Measurements from ENCODE around the gene A1BG.
"Not testable (repeated sequence)": the region's sequence is repeated elsewhere in the genome, so short reads cannot be mapped to it uniquely, and the experiment has no call there.

The A1BG gene

DNA sequence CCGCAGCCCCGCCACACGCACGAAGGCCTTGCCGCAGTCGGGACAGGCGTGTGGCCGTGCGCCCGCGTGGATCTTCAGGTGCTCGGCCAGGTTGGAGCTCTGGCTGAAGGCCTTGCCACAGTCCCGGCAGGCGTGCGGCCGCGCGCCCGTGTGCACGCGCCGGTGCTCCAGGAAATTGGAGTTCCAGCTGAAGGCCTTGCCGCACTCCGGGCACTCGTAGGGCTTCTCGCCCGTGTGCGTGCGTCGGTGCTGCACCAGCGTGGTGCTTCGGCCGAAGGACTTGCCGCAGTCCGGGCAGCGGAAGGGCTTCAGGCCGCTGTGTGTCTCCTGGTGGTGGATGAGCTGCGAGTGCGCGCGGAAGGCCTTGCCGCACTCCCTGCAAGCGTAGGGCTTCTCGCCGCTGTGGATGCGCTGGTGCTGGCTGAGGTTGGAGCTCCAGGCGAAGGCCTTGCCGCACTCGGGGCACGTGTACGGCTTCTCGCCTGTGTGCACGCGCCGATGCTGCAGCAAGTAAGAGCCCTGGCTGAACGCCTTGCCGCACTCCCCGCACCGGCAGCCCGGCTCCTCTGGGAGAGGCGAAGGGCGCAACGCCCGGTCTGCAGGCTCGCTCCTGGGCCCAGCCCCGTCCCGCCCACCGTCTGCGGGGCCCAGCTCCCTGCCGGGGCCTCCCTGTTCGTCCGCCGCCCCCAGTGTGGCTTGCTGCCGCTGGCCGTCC lies 3.6 kb upstream of the A1BG start:
- DNase-seq = no peak

DNA sequence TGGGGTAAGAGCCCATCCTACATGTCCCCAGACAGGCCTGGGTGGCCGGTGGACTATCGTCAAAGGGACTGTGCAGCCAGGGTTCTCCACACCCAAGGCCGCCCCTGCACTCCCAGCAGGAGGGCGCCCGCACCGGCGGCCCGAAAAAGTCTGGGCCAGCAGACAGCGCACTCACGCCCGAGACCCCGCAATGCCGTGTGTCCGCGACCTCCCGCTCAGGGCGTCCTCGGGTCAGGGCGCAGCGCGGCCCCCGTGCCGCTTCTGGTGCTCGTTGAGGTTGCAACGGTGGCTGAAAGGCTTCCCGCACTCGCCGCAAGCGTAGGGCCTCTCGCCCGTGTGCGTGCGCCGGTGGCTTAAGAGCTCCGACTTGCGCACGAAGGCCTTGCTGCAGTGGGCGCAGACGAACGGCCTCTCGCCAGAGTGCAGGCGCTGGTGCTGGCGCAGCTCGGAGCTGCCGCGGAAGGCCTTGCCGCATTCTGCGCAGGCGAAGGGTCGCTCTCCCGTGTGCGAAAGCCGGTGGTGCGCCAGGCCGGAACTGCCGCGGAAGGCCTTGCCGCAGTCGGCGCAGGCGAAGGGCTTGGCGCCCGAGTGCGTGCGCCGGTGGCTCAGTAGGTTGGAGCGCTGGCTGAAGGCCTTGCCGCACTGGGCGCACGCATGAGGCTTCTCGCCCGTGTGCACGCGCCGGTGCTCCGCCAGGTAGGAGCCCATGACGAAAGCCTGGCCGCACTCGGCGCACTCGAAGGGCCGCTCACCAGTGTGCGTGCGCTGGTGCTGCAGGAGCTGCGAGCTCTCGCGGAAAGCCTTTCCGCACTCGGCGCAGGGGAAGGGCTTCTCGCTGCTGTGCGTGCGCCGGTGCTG lies 2.8 kb upstream of the A1BG start:
- peak in 1 of 2 donors; percentile 14 for DNase-seq

DNA sequence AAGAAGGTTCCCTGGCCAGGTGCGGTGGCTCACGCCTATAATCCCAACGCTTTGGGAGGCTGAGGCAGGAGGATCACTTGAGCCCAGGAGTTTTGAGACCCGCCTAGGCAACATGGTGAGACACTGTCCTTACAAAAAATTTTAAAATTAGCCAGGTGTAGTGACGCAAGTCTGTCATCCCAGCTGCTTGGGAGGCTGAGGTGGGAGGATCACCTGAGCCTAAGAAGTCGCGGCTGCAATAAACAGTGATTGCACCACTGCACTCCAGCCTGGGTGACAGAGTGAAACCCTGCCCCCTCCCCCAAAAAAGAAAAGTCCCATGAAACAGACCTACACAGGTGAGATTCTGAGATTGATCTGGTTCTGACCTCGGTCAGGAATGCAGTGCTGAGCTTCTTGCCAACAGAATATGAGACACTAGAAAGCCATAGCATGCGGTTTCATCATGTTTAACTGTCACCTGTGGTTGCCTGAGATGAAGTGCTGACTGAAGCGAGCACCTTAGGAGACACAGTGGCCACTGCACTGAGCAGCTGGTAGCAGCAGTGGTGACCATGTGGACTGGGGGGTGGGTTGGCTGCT lies 2.0 kb upstream of the A1BG start:
- no peak for DNase-seq

DNA sequence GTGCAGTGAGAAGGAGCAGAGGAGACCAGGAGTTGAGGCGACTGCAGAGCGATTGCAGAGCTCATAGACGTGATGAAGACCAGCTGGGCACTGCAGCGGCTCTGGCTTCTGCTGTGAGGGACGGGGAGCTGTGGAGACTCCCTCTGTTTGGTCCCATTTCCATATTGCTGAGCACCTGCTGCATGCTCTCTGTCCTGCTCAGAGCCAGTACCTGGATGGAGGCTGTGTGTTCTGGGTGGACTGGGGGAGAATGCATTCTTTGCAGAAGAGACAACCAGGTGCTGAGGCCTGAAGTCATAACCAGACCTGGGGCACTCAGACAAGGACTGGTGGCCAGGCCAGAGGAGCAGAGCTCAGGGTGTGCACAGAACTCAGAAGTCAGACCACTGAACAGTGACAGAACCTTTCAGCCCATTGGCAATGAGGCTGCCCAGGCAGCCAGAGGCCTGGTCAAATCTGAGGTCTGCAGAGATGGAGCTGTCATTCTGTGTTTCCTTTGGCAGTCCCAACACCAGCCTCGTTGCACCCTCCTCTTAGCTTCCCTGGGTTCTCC lies 1.3 kb upstream of the A1BG start:
- no peak for DNase-seq

DNA sequence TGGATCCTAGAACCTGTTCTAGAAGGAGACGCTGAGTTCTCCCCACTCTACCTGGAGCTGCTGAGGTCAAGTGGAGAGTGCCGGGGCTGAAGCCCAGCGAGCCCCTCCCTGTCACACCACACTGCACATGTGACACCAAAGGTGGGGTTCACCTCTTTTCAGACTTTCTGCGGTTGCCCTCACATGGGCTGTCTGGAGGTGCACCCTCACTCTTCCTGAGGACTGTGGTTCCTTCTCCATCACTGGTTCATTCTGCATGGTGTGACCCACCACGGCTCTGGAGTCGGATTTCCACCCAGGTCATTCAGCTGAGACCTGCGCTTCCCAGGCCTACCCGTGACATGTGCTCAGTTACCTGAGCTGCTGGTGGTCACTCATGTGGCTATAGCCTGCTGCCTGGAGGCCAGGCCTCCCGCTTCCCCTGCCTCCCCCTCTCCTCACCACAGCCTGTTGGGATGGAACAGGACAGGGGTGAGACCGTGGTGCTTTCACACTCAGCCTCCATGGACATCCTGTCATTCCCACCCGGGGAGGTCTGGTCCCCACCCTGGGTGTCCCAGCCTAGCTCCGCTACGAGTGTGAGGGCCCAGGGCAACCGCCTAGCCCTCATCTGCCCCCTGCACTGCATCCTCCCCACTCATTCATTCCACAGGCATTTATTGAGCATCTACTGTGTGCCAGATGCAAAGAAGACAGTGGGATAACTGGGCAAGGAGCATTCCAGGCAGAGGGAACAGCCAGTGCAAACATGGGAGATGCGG lies 605 bp upstream of the A1BG start:
- DNase-seq = no peak

DNA sequence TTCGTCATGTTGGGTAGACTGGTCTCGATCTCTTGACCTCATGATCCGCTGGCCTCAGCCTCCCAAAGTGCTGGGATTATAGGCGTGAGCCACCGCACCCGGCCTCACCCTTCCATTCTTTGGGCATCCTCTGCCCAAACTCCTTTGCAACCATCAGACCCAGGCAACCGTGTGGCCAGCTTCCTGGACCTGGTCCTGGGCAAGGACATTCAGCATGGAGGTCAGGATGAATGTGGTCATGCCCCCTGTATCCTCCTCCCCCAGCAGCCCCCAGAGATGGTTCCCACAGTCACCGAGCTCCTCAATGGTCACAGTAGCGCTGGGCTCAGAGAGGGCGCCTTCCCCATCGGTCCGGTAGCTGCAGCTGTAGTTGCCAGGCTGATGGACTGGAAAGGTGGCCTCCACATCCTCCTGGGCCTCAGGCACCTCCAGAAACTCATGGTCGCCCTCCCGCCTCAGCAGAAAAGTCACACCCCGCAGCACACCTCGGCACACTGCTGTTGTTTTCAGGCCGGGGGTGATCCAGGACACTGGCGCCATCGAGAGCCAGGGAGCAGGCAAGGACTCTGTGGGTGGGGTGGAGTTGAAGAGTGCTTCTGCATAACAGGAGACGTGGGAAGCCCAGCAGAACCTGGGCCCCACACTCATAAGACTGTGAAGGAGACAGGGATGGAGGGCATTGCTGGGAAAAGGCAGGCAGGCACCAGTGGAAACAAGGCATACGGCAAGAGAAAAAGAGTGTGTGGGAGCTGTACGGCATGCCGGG lies 1.1 kb downstream of the A1BG start:
- no peak for DNase-seq

DNA sequence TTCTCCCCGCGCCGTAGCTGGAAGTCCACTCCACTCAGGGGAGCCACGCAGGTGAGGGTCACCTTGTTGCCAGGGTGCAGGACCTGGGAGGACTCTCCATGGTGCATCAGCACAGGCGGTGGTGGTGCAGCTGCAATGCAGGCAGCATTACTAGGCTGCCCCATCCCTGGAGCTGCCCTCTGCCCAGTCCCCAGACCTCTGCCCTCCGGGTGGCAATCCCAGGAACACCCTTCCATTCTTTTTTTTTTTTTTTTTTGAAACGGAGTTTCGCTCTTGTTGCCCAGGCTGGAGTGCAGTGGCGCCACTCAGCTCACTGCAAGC lies 1.8 kb downstream of the A1BG start:
- DNase-seq = no peak

DNA sequence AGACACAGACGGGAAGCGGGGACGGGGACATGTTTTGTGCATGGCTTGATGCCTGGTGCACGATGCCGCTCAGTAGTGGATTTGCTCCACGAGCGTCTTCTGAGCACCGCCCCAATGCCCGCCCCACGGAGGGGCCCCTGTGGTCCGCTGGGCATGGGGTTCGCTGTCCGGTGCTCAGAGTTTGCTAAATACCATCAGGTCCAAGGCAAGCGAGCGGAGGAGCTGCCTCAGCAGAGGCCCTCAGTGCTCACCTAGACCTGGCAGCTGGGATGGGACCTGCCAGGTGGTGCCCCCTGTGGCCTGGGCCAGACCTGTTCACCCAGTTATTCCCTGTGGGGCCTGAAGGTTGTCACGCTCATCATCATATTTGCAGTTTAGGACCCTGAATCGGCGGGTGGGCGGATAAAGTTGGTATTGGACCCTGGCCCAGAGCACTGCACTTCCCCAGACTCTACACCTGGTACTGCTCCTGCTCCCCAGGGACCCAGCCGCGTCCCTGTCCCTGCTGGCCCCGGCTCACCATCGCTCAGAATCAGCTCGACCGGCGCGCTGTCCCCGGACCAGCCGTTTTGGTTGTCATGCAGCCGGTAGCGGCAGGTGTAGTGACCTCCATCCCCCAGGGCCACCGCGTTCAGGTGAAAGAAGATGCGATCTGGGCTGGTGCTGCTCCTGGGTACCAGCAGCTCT lies 2.3 kb downstream of the A1BG start:
- DNase-seq = no peak

DNA sequence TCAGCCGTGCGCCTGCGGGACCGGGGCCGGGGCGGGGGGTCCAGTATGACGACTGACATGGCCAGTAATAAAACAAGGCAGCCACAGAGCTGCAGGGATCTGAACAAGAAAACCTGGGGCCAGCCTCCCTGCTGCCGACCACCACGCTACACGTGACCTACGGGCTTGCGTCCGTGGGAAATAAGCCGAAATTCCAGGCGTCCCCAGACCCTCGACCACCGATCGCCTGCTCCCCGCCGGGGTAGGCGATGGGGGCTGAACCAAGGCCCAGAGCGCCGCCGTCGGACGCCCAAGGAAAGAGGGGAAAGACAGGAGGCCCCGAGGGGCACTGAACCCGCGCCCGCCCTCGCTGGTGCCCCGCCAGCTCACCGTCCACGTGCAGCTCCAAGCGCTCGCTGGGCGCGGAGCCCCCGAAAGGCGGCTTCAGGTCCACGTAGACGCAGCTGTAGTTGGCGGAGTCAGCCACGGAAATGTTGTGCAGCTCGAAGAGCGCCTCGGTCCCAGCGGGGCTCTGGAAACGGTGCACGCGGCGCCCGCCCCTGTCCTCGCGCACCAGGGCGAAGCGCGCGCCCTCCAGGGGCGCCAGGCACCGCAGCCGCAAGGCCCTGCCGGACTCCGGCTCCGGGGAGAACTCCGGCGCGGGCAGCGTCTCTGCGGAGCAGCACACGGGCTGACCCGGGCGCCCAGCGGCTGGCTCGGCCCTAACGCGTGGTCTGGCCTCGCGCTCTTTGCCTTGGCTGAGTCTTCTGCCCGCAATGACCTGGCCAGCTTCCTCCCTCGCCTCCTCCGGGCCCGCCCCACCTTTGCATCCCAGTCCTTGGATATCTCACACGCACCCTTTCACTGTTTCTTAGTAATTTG lies 3.1 kb downstream of the A1BG start:
- no peak for DNase-seq

DNA sequence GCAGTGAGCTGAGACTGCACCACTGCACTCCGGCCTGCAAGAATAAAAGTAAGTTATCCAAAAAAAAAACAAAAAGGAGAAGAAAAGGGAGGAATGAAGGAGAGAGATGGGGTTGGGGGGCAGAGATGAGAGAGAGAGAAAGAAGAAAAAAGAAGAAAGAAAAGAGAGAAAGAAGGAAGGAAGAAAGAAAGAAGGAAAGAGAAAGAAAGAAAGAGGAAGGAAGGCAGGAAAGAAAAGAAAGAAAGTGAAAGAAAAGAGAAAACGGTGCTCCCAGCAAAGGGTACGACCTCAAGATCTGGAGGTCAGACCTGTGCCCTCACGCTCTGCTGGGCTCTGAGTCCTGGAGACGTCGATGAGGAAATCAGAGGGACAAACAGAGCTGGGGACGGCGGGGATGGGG lies 3.7 kb downstream of the A1BG start:
- DNase-seq = no peak

DNA sequence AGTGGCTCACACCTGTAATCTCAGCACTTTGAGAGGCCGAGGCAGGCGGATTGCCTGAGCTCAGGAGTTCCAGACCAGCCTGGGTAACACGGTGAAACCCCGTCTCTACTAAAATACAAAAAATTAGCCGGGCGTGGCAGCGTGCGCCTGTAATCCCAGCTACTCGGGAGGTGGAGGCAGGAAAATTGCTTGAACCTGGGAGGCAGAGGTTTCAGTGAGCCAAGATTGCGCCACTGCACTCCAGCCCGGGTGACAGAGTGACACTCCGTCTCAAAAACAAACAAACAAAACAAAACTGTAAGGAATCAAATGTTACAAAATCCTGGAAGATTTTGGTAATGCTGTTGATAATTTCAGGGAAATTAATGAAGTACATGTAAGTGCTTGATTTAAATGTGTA lies 5.2 kb downstream of the A1BG start:
- DNase-seq = not testable (repeated sequence)

DNA sequence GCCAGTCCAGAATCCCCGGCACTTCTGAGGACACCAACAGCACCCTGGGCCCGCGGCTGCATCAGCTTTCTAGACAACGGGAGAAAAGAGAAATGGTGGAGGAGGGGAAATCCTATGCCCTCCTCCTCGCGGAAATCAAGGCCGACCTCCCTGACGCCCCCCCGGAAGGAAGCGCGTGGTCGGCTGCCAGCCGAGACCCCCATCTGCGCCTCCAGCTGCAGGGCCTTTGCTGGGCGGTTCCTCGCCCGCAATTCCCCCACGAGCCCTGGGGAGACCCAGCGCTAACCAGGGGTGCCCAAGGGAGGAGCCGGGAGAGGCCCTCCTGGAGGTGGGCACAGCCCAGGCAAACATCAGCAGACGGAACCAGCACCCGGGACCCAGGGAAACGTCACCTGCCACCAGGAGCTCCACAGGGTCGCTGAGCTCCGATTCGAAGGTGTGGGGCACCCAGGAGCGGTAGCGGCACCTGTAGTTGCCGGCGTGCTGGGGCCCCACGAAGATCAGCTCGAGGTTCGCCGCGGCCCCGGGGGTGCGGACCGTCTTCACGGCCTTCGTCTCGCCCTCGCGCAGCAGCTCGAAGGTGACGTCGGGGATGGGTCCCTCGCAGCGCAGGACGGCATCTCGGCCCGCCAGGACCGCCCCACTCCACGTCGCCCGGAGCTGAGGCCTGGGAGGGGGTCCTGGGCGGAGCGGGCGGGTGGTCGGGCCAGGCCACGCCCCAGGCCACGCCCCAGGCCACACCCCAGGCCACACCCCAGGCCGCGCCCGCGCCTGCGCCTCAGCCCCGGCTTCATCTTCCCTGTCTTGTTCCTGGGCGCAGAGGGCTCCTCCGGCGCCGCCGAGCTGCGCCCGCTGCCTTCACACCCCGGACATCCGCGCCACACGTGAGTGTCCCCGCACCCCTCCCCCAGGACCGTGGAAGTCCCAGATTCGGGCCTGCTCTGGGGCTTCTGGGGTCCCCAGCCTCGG lies 6.0 kb downstream of the A1BG start:
- DNase-seq = peak; percentile 68 to 80

DNA sequence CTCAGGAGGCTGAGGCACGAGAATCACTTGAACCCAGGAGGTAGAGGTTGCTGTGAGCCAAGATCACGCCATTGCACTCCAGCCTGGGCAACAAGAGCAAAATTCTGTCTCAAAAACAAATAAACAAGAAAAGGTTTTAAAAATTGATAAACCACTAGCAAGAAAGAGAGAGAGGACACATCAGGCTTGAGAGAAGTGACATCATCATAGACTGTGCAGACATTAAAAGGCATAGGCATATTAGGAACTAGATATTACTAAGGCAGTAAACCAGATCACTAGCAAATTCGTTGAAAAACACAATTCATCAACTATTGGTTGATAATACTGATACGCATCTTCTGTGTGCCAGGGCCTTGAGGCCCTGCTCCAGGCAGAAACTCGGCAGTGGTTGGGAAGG lies 7.7 kb downstream of the A1BG start:
- no peak for DNase-seq

DNA sequence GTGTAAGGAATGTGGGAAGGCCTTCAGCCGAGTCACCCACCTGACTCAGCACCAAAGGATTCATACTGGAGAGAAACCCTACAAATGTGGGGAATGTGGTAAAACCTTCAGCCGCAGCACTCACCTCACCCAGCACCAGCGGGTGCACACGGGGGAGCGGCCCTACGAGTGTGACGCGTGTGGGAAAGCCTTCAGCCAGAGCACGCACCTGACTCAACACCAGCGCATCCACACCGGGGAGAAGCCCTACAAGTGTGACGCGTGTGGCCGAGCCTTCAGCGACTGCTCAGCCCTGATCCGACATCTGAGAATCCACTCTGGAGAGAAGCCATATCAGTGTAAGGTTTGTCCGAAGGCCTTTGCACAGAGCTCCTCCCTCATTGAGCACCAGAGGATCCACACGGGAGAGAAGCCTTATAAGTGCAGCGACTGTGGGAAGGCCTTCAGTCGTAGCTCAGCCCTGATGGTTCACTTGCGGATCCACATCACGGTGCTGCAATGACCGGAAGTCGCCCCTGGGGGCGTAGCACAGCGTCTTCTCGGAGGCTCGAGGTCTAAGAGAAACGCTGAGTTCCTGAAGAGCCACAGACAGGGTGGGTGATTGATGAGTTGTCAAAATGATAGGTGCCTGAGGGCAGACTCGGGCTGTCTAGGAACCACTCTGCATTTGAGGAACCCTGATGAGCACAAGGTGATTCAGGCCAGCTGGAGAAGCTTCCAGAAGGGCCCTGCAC lies 14.3 kb downstream of the A1BG start:
- DNase-seq = no peak

DNA sequence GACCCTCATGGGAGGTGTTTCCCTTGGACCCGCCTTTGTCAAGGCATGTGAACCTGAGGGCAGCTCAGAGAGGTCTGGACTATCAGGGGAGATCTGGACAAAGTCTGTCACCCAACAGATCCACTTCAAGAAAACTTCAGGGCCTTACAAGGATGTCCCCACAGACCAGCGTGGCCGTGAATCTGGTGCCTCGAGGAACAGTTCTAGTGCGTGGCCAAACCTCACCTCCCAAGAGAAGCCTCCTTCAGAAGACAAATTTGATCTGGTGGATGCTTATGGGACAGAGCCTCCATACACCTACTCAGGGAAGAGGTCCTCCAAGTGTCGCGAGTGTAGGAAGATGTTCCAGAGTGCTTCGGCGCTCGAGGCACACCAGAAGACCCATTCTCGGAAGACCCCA lies 15.0 kb downstream of the A1BG start:
- DNase-seq = no peak

DNA sequence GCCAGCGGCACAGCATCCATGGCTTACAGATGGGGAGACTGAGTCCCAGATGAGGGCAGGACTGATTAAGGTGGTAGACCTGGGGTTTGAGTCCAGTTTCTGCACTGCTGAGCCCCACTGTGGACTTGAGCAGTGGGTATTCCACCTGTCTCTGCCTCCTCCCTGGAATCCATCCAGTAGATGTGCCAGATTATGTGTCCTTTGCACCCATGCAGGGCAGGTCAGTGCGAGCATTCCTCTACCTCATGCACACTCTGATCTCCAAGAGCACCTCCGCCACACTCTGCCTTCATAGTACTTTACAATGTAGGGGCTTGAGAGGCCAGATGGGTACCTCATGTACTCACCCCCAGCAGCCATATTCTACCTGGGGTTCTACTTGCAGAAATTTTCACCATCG lies 16.5 kb downstream of the A1BG start:
- no peak for DNase-seq

DNA sequence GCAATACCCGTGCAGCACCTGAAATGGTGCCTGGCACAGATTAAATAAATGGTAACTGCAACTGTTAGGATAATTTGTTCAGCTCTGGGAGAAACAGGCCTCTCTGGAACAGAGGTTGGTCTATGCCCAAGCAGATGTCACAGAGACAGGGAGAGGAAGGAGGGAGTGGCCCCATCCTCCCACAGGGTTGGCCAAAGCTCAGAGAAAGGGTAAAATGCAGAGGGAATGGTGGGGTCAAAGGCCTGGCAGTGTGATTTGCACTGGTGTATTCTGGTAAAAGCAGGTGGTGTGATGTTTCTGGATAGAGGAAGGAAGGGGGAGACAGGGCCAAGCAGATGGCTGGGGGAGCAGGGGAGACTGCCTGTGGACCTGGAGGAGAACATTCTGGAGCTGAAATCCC lies 17.1 kb downstream of the A1BG start:
- no peak for DNase-seq

DNA sequence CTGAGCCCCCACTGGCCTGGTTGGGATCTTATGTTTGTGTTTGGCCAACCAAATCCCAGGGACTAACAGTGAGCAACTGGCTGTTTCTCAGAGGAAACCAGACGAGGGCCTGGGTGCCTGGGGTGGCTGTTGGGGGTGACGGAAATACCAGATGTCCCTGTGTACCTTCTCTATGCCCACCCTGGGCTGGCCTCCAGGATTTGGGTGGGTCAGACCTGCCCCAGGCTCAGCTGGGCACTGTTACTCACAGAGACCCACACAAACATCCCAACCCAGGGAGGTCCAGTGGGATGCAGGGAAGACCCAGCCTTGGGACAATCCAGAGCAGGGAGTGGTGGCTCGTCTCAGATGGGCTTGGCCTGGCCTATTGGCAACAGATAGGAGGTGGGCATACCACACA lies 17.7 kb downstream of the A1BG start:
- DNase-seq = no peak
